Frontal cortex (tissue), 4 donors: ENCODE results near the gene RASGRF2. TPM values are rescaled to one million over a fixed set of nuclear protein-coding genes. Genes with fewer than 3 reads are reported as not detected.
"Not testable (repeated sequence)": the region's sequence is repeated elsewhere in the genome, so short reads cannot be mapped to it uniquely, and the experiment has no call there.

Source experiments
- DNase-seq, 2 donors: peaks; one replicate each; pipeline ENCODE4 v3.0.0; 2012; ENCODE audit warnings: low spot score in 2 of 2
- FAIRE-seq: peaks from 2 replicates; lab custom pipeline; 2012; peaks lifted over from hg19 to GRCh38; lab: Jason Lieb, UNC
- total RNA-seq: library from RNA; depleted of rRNA; stranded (reverse); fragments of >200 nt; gene quantifications from one replicate; pipeline ENCODE4 v1.2.3, GENCODE V29; 2014
- donor health status: control.
- donor health status: control.
- donor health status: control.

Gene RASGRF2
- total RNA-seq, 1 donor from 2014 or later, result 12.2 TPM

GRCh38 chr5:81242906-81243436 is 282.8 kb downstream of the RASGRF2 start:
- DNase-seq, result no peak
- no peak for FAIRE-seq

- no peak for DNase-seq
- no peak for FAIRE-seq
Measured at GRCh38 chr5:81244451-81244850, 284.3 kb downstream of the RASGRF2 start.

GRCh38 chr5:81245871-81246235 is 285.7 kb downstream of the RASGRF2 start:
- DNase-seq, result no peak
- FAIRE-seq, result no peak

GRCh38 chr5:81246697-81247096 is 286.5 kb downstream of the RASGRF2 start:
- FAIRE-seq (no peak), DNase-seq (no peak)

- FAIRE-seq, result no peak
- DNase-seq, result no peak
Measured at GRCh38 chr5:81247441-81247972, 287.3 kb downstream of the RASGRF2 start.

GRCh38 chr5:81249240-81249639 is 289.1 kb downstream of the RASGRF2 start:
- FAIRE-seq (no peak), DNase-seq (no peak)

- DNase-seq (no peak), FAIRE-seq (no peak)
Measured at GRCh38 chr5:81250004-81250403, 289.8 kb downstream of the RASGRF2 start.

- DNase-seq (no peak), FAIRE-seq (no peak)
Measured at GRCh38 chr5:81251922-81252321, 291.8 kb downstream of the RASGRF2 start.

GRCh38 chr5:81252904-81253303 is 292.7 kb downstream of the RASGRF2 start:
- DNase-seq, result no peak
- no peak for FAIRE-seq

- FAIRE-seq (no peak), DNase-seq (no peak)
Measured at GRCh38 chr5:81253875-81254274, 293.7 kb downstream of the RASGRF2 start.

- no peak for DNase-seq
- no peak for FAIRE-seq
Measured at GRCh38 chr5:81254886-81255559, 294.9 kb downstream of the RASGRF2 start.

- no peak for FAIRE-seq
- DNase-seq, result no peak
Measured at GRCh38 chr5:81256766-81257165, 296.6 kb downstream of the RASGRF2 start.

GRCh38 chr5:81262796-81263195 is 302.6 kb downstream of the RASGRF2 start:
- FAIRE-seq, DNase-seq: not testable (repeated sequence)

- DNase-seq (no peak), FAIRE-seq (no peak)
Measured at GRCh38 chr5:81265101-81265500, 304.9 kb downstream of the RASGRF2 start.

GRCh38 chr5:81268521-81269196 is 308.5 kb downstream of the RASGRF2 start:
- no peak for FAIRE-seq
- DNase-seq, result no peak

- DNase-seq, result no peak
Measured at GRCh38 chr5:81269751-81270393, 309.7 kb downstream of the RASGRF2 start.

GRCh38 chr5:81270394-81271027 is 310.3 kb downstream of the RASGRF2 start:
- not testable (repeated sequence) for DNase-seq, FAIRE-seq

More at GRCh38 chr5:81269751-81270393, 309.7 kb downstream of the RASGRF2 start:
- no peak for FAIRE-seq
